A549 (cell line): ENCODE data around the gene DLGAP1. TPM values are rescaled to one million over a fixed set of nuclear protein-coding genes. Genes with fewer than 3 reads are reported as not detected.

Experiments
- ATAC-seq, 2 experiments: fragments of 200-7000 bp in 1 of 2; fragments of >200 bp in 1 of 2; cut with Nextera tagmentation in 1 of 2; cut with Tn5 transposase in 1 of 2; 3 replicates each; pipeline versions ENCODE4 v1.8.0 to v1.9.1; 2018 to 2020; ENCODE audit warnings: mild to moderate bottlenecking in 1 of 2, moderate library complexity in 1 of 2
- CTCF ChIA-PET: fragments of 300-600 bp; sonication (Branson Sonifier 250); formaldehyde crosslinking; extraction: SDS; loops from one replicate; lab custom pipeline; 2021; ENCODE audit warnings: antibody characterized with exemption, inconsistent platforms; lab: Yijun Ruan, JAX
- POLR2A ChIA-PET: fragments of 350-600 bp; formaldehyde crosslinking; extraction: SDS; loops from one replicate; lab custom pipeline; 2021; ENCODE audit warnings: antibody characterized with exemption, inconsistent platforms; lab: Yijun Ruan, JAX
- DNase-seq, 2 experiments: peaks; one replicate each; pipeline versions ENCODE4 v3.0.0 to v3.0.0-alpha.2; 2011 to 2016; ENCODE audit warnings: low read depth in 1 of 2, low spot score in 1 of 2
- FAIRE-seq: peaks from 2 replicates; lab custom pipeline; 2011; peaks lifted over from hg19 to GRCh38; lab: Jason Lieb, UNC
- H3K27ac ChIP-seq, 2 experiments: fragments of >200 bp; sonication (Bioruptor Twin); formaldehyde crosslinking; 3 replicates each; pipeline ENCODE4 v1.5.1; 2016 to 2017
- H3K4me1 ChIP-seq: fragments of >200 bp; sonication (Bioruptor Twin); formaldehyde crosslinking; 3 replicates; pipeline ENCODE4 v1.6.1; 2016
- H3K4me2 ChIP-seq: fragments of >200 bp; sonication (Bioruptor Twin); formaldehyde crosslinking; 3 replicates; pipeline ENCODE4 v1.6.1; 2016
- H3K4me3 ChIP-seq: fragments of >200 bp; sonication (Bioruptor Twin); formaldehyde crosslinking; 3 replicates; pipeline ENCODE4 v1.5.1; 2016
- H3K9me3 ChIP-seq: fragments of >200 bp; sonication (Bioruptor Twin); formaldehyde crosslinking; 3 replicates; pipeline ENCODE4 v1.6.1; 2016
- BHLHE40 ChIP-seq: IDR thresholded peaks from 2 replicates; pipeline ENCODE4 v1.6.1; 2012; ENCODE audit warnings: low read depth, low read length, inconsistent platforms
- CBX2 ChIP-seq: fragments of 200-600 bp; sonication (generic); IDR thresholded peaks from 2 replicates; pipeline ENCODE4 v1.6.1; 2016; ENCODE audit warnings: low read depth, mild to moderate bottlenecking, borderline replicate concordance
- CBX8 ChIP-seq: fragments of 200-600 bp; sonication (generic); IDR thresholded peaks from 2 replicates; pipeline ENCODE4 v1.6.1; 2016
- CEBPB ChIP-seq, 2 experiments: fragments of >200 bp in 1 of 2; sonication (Bioruptor Twin) in 1 of 2; formaldehyde crosslinking in 1 of 2; IDR thresholded peaks; 2 replicates each; pipeline ENCODE4 v1.6.1; 2012 to 2016
- ESRRA ChIP-seq: fragments of 150-350 bp; IDR thresholded peaks from 2 replicates; pipeline ENCODE4 v1.6.1; 2014; ENCODE audit warnings: mild to moderate bottlenecking, low read length, borderline replicate concordance
- FOSL2 ChIP-seq, 2 experiments: fragments of 450-650 bp in 1 of 2; fragments of >200 bp in 1 of 2; sonication (Bioruptor Twin) in 1 of 2; formaldehyde crosslinking; IDR thresholded peaks; 2 replicates each; pipeline versions ENCODE4 v1.5.0 to v1.6.1; 2016 to 2020; ENCODE audit warnings: mild to moderate bottlenecking in 1 of 2, moderate library complexity in 1 of 2
- FOXS1 ChIP-seq: fragments of 250-450 bp; sonication (Bioruptor Pico); IDR thresholded peaks from 2 replicates; pipeline ENCODE4 v1.5.0; 2020; ENCODE audit warnings: mild to moderate bottlenecking, moderate library complexity
- GATA3 ChIP-seq: IDR thresholded peaks from 2 replicates; pipeline ENCODE4 v1.6.1; 2012; ENCODE audit warnings: borderline replicate concordance
- HOXA7 ChIP-seq: fragments of 250-450 bp; sonication (Bioruptor Pico); IDR thresholded peaks from 2 replicates; pipeline ENCODE4 v1.5.0; 2020; ENCODE audit warnings: mild to moderate bottlenecking, moderate library complexity
- HOXB13 ChIP-seq: fragments of 250-450 bp; sonication (Bioruptor Pico); IDR thresholded peaks from 2 replicates; pipeline ENCODE4 v1.5.0; 2020; ENCODE audit warnings: low read depth, mild to moderate bottlenecking, moderate library complexity
- KDM5A ChIP-seq: fragments of 200-600 bp; sonication (generic); IDR thresholded peaks from 2 replicates; pipeline ENCODE4 v1.6.1; 2016; ENCODE audit warnings: antibody characterized with exemption, mild to moderate bottlenecking
- MAZ ChIP-seq: fragments of 150-350 bp; IDR thresholded peaks from 2 replicates; pipeline ENCODE4 v1.6.1; 2014; ENCODE audit warnings: antibody characterized with exemption, low read depth, low read length, borderline replicate concordance
- NFE2L2 ChIP-seq: fragments of 150-350 bp; conservative IDR thresholded peaks from 2 replicates; pipeline ENCODE4 v1.6.1; 2014; ENCODE audit warnings: low read length
- NPAS2 ChIP-seq: fragments of 250-450 bp; sonication (Bioruptor Pico); IDR thresholded peaks from 2 replicates; pipeline ENCODE4 v1.8.0; 2022; ENCODE audit warnings: mild to moderate bottlenecking, moderate library complexity, borderline replicate concordance
- RAD21 ChIP-seq, 2 experiments: fragments of >200 bp in 1 of 2; sonication (Bioruptor Twin) in 1 of 2; formaldehyde crosslinking in 1 of 2; IDR thresholded peaks in 1 of 2; conservative IDR thresholded peaks in 1 of 2; 2 replicates in 1 of 2; 3 replicates in 1 of 2; pipeline ENCODE4 v1.6.1; 2012 to 2018; ENCODE audit warnings: inconsistent platforms in 1 of 2
- RARB ChIP-seq: fragments of 250-450 bp; sonication (Bioruptor Pico); IDR thresholded peaks from 2 replicates; pipeline ENCODE4 v1.8.0; 2021; ENCODE audit warnings: mild to moderate bottlenecking, moderate library complexity
- RNF2 ChIP-seq: fragments of 200-600 bp; sonication (generic); IDR thresholded peaks from 2 replicates; pipeline ENCODE4 v1.6.1; 2016; ENCODE audit warnings: low read depth, mild to moderate bottlenecking, antibody characterized with exemption, moderate library complexity, borderline replicate concordance
- SMC3 ChIP-seq: fragments of >200 bp; sonication (Bioruptor Twin); formaldehyde crosslinking; IDR thresholded peaks from 3 replicates; pipeline ENCODE4 v1.6.1; 2018; ENCODE audit warnings: inconsistent platforms
- TFCP2L1 ChIP-seq: fragments of 250-450 bp; sonication (Bioruptor Pico); IDR thresholded peaks from 2 replicates; pipeline ENCODE4 v1.5.0; 2021; ENCODE audit warnings: mild to moderate bottlenecking
- ZFP36 ChIP-seq: fragments of 450-650 bp; IDR thresholded peaks from 2 replicates; pipeline ENCODE4 v1.6.1; 2014; ENCODE audit warnings: borderline replicate concordance; ENCODE audit not compliant: partially characterized antibody
- WGBS: methylation state at CpG from one replicate; pipeline ENCODE4 v1.1.6; 2017; ENCODE audit errors: missing lambda C conversion rate; 5-methylcytosine and 5-hydroxymethylcytosine counted together
- polyA plus RNA-seq, 4 experiments: library from polyadenylated mRNA; depleted of rRNA in 3 of 4; stranded (reverse); fragments of >200 nt; fragmentation: RNase III in 1 of 4; extraction: RNeasy Plus Mini Kit Qiagen cat#74134 plus additional on column Dnase treatment in 1 of 4; gene quantifications; 2 replicates in 3 of 4; 3 replicates in 1 of 4; pipeline ENCODE4 v1.2.3, GENCODE V29; 2011 to 2017
- TF ChIP-seq, protein P1 (sequence below): IDR thresholded peaks from 2 replicates; pipeline ENCODE4 v1.6.1; 2012
- TF ChIP-seq, protein P2 (sequence below): fragments of >200 bp; sonication (Bioruptor Twin); formaldehyde crosslinking; IDR thresholded peaks from 2 replicates; pipeline ENCODE4 v1.6.1; 2016
- TF ChIP-seq, protein P3 (sequence below): IDR thresholded peaks from 2 replicates; pipeline ENCODE4 v1.6.1; 2012
- TF ChIP-seq, protein P4 (sequence below): fragments of >200 bp; sonication (Bioruptor Twin); formaldehyde crosslinking; IDR thresholded peaks from 3 replicates; pipeline ENCODE4 v1.6.1; 2016
- TF ChIP-seq, protein P5 (sequence below): fragments of >200 bp; sonication (Bioruptor Twin); formaldehyde crosslinking; IDR thresholded peaks from 3 replicates; pipeline ENCODE4 v1.5.1; 2016
- TF ChIP-seq, protein P6 (sequence below): fragments of 200-600 bp; sonication (generic); IDR thresholded peaks from 2 replicates; pipeline ENCODE4 v1.6.1; 2016; ENCODE audit warnings: antibody characterized with exemption, mild to moderate bottlenecking, moderate library complexity
- TF ChIP-seq, protein P7 (sequence below): fragments of 250-450 bp; sonication (Bioruptor Pico); IDR thresholded peaks from 2 replicates; pipeline ENCODE4 v1.5.0; 2021; ENCODE audit warnings: mild to moderate bottlenecking, moderate library complexity, borderline replicate concordance

Gene DLGAP1
- polyA plus RNA-seq, 2 of the 4 experiments (the other 2 are of a cell fraction) = 0.04 to 0.12 TPM

DNA sequence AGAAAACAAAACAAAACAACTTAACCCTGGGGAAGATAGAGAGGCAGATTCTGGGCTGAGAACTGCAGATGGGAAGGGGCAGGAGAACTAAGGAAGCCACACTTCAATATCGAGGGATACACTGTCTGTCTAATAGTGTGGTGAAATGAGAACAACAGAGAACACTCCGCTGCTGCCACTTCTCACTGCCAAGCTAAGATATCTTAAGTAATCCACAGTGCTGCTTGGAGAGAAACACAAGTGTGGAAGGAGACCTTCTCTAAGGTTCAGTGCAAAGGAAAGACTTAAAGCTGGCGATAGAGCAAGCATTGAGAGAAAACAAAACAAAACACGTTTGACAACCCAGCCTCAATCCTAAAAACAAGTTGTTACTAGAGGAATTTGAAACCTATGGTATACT, 37.4 kb downstream of the DLGAP1 start:
- Histone ChIP-seq H3K4me2 (no peak overlapping the region), H3K9me3 (no peaks in the 10 kb centered on the region), H3K4me3 (no peak overlapping the region), H3K27ac (no peak overlapping the region), H3K4me1 (no peaks in the 10 kb centered on the region)
- ATAC-seq (no peak), FAIRE-seq (no peak), DNase-seq (no peak)
- WGBS = 11% methylated on average over 4 of the region's 4 CpGs
- POLR2A ChIA-PET = no interaction called here
- CTCF ChIA-PET = no interaction called here
- TF ChIP-seq, protein P1, sequence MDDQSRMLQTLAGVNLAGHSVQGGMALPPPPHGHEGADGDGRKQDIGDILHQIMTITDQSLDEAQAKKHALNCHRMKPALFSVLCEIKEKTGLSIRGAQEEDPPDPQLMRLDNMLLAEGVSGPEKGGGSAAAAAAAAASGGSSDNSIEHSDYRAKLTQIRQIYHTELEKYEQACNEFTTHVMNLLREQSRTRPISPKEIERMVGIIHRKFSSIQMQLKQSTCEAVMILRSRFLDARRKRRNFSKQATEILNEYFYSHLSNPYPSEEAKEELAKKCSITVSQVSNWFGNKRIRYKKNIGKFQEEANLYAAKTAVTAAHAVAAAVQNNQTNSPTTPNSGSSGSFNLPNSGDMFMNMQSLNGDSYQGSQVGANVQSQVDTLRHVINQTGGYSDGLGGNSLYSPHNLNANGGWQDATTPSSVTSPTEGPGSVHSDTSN = no peak
- no peak for TF ChIP-seq HOXB13 (CRISPR knock-in tag)
- TF ChIP-seq, protein P2, sequence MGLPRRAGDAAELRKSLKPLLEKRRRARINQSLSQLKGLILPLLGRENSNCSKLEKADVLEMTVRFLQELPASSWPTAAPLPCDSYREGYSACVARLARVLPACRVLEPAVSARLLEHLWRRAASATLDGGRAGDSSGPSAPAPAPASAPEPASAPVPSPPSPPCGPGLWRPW = no peak
- TF ChIP-seq, protein P3, sequence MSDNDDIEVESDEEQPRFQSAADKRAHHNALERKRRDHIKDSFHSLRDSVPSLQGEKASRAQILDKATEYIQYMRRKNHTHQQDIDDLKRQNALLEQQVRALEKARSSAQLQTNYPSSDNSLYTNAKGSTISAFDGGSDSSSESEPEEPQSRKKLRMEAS = no peak
- TF ChIP-seq FOSL2 (IDR thresholded peaks at IDR 0.05) = no peak
- TF ChIP-seq FOSL2 (CRISPR knock-in tag; IDR thresholded peaks at IDR 0.05) = no peak
- TF ChIP-seq RNF2 = no peak
- TF ChIP-seq, protein P4, sequence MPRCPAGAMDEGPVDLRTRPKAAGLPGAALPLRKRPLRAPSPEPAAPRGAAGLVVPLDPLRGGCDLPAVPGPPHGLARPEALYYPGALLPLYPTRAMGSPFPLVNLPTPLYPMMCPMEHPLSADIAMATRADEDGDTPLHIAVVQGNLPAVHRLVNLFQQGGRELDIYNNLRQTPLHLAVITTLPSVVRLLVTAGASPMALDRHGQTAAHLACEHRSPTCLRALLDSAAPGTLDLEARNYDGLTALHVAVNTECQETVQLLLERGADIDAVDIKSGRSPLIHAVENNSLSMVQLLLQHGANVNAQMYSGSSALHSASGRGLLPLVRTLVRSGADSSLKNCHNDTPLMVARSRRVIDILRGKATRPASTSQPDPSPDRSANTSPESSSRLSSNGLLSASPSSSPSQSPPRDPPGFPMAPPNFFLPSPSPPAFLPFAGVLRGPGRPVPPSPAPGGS = no peak
- TF ChIP-seq CBX2 = no peak
- TF ChIP-seq, protein P5, sequence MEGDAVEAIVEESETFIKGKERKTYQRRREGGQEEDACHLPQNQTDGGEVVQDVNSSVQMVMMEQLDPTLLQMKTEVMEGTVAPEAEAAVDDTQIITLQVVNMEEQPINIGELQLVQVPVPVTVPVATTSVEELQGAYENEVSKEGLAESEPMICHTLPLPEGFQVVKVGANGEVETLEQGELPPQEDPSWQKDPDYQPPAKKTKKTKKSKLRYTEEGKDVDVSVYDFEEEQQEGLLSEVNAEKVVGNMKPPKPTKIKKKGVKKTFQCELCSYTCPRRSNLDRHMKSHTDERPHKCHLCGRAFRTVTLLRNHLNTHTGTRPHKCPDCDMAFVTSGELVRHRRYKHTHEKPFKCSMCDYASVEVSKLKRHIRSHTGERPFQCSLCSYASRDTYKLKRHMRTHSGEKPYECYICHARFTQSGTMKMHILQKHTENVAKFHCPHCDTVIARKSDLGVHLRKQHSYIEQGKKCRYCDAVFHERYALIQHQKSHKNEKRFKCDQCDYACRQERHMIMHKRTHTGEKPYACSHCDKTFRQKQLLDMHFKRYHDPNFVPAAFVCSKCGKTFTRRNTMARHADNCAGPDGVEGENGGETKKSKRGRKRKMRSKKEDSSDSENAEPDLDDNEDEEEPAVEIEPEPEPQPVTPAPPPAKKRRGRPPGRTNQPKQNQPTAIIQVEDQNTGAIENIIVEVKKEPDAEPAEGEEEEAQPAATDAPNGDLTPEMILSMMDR = no peak
- no peak for TF ChIP-seq FOXS1 (CRISPR knock-in tag)
- TF ChIP-seq SMC3 = no peak
- TF ChIP-seq KDM5A = no peak

DNA sequence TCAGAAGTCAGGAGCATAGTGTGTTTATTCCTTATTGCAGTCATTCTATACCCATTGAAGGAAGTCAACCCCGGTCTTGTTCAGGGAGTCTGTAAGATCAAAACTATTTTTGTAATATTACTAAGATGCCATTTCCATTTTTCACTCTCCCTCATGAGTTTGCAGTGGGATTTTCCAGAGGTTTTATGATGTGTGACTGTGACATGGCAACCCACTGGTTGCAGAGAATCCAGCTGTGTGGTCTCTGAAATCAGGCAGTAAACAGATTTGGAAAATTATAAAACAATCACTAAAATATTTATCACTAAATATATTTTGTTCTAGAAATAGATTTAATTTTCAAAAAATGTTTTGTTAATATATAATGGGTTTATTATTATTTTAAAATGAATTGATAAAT, 38.1 kb downstream of the DLGAP1 start:
- CTCF ChIA-PET = no interaction called here
- H3K27ac ChIP-seq = no peak overlapping the region
- no peak for ATAC-seq
- no peak for DNase-seq
- no peaks in the 10 kb centered on the region for H3K9me3 ChIP-seq
- 0% methylated on average over 1 of the region's 1 CpG for WGBS
- no peak overlapping the region for H3K4me3 ChIP-seq
- no peak for FAIRE-seq
- H3K4me2 ChIP-seq = no peak overlapping the region
- no peaks in the 10 kb centered on the region for H3K4me1 ChIP-seq
- POLR2A ChIA-PET = no interaction called here
- no peak for TF ChIP-seq FOXS1 (CRISPR knock-in tag)
- TF ChIP-seq GATA3 = no peak
- TF ChIP-seq MAZ = no peak
- no peak for TF ChIP-seq HOXA7 (CRISPR knock-in tag)
- no peak for TF ChIP-seq NFE2L2
- TF ChIP-seq RAD21 (conservative IDR thresholded peaks at IDR 0.05 in 1 of 2, IDR thresholded peaks at IDR 0.05 in 1 of 2) = no peak
- TF ChIP-seq, protein P3 = no peak
- no peak for TF ChIP-seq RARB (CRISPR knock-in tag)
- no peak for TF ChIP-seq CBX8
- TF ChIP-seq, protein P6, sequence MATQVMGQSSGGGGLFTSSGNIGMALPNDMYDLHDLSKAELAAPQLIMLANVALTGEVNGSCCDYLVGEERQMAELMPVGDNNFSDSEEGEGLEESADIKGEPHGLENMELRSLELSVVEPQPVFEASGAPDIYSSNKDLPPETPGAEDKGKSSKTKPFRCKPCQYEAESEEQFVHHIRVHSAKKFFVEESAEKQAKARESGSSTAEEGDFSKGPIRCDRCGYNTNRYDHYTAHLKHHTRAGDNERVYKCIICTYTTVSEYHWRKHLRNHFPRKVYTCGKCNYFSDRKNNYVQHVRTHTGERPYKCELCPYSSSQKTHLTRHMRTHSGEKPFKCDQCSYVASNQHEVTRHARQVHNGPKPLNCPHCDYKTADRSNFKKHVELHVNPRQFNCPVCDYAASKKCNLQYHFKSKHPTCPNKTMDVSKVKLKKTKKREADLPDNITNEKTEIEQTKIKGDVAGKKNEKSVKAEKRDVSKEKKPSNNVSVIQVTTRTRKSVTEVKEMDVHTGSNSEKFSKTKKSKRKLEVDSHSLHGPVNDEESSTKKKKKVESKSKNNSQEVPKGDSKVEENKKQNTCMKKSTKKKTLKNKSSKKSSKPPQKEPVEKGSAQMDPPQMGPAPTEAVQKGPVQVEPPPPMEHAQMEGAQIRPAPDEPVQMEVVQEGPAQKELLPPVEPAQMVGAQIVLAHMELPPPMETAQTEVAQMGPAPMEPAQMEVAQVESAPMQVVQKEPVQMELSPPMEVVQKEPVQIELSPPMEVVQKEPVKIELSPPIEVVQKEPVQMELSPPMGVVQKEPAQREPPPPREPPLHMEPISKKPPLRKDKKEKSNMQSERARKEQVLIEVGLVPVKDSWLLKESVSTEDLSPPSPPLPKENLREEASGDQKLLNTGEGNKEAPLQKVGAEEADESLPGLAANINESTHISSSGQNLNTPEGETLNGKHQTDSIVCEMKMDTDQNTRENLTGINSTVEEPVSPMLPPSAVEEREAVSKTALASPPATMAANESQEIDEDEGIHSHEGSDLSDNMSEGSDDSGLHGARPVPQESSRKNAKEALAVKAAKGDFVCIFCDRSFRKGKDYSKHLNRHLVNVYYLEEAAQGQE = no peak
- no peak for TF ChIP-seq NPAS2 (CRISPR knock-in tag)
- TF ChIP-seq, protein P7, sequence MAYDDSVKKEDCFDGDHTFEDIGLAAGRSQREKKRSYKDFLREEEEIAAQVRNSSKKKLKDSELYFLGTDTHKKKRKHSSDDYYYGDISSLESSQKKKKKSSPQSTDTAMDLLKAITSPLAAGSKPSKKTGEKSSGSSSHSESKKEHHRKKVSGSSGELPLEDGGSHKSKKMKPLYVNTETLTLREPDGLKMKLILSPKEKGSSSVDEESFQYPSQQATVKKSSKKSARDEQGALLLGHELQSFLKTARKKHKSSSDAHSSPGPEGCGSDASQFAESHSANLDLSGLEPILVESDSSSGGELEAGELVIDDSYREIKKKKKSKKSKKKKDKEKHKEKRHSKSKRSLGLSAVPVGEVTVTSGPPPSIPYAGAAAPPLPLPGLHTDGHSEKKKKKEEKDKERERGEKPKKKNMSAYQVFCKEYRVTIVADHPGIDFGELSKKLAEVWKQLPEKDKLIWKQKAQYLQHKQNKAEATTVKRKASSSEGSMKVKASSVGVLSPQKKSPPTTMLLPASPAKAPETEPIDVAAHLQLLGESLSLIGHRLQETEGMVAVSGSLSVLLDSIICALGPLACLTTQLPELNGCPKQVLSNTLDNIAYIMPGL (CRISPR knock-in tag) = no peak
- no peak for TF ChIP-seq ESRRA
- no peak for TF ChIP-seq TFCP2L1 (CRISPR knock-in tag)
- TF ChIP-seq CEBPB (IDR thresholded peaks at IDR 0.05) = no peak
- TF ChIP-seq ZFP36 = no peak
- no peak for TF ChIP-seq BHLHE40
